NCI-H1048 (cell line): Measurements from ENCODE around the gene MOV10L1.
"Not testable (repeated sequence)": the region's sequence is repeated elsewhere in the genome, so short reads cannot be mapped to it uniquely, and the experiment has no call there.

Experiments used
- DNase-seq: peaks from one replicate; lab custom pipeline; 2025; lab: John Stamatoyannopoulos, UW

Gene MOV10L1

GRCh38 chr22:50105208-50106100 lies 15.6 kb downstream of the MOV10L1 start:
- DNase-seq: no peak

GRCh38 chr22:50107529-50107928 lies 17.7 kb downstream of the MOV10L1 start:
- DNase-seq: no peak

- no peak for DNase-seq
These were observed 21.2 kb downstream of the MOV10L1 start for GRCh38 chr22:50111056-50111455.

- no peak for DNase-seq
These were observed 22.6 kb downstream of the MOV10L1 start for GRCh38 chr22:50112151-50113118.

GRCh38 chr22:50114221-50115021 lies 24.6 kb downstream of the MOV10L1 start:
- DNase-seq: no peak

- no peak for DNase-seq
These were observed 25.9 kb downstream of the MOV10L1 start for GRCh38 chr22:50115693-50116092.

GRCh38 chr22:50117168-50117762 lies 27.5 kb downstream of the MOV10L1 start:
- no peak for DNase-seq

- no peak for DNase-seq
These were observed 28.3 kb downstream of the MOV10L1 start for GRCh38 chr22:50118129-50118528.

GRCh38 chr22:50118557-50119168 lies 28.9 kb downstream of the MOV10L1 start:
- no peak for DNase-seq

GRCh38 chr22:50119169-50119767 lies 29.5 kb downstream of the MOV10L1 start:
- no peak for DNase-seq

- no peak for DNase-seq
These were observed 30.0 kb downstream of the MOV10L1 start for GRCh38 chr22:50119768-50120251.

GRCh38 chr22:50121202-50121740 lies 31.5 kb downstream of the MOV10L1 start:
- DNase-seq: no peak

GRCh38 chr22:50123119-50123518 lies 33.3 kb downstream of the MOV10L1 start:
- DNase-seq: no peak

GRCh38 chr22:50125029-50125428 lies 35.2 kb downstream of the MOV10L1 start:
- no peak for DNase-seq

GRCh38 chr22:50129121-50129736 lies 39.4 kb downstream of the MOV10L1 start:
- DNase-seq: no peak

GRCh38 chr22:50131894-50132293 lies 42.1 kb downstream of the MOV10L1 start:
- no peak for DNase-seq

GRCh38 chr22:50134481-50134880 lies 44.7 kb downstream of the MOV10L1 start:
- DNase-seq: no peak

GRCh38 chr22:50136581-50137015 lies 46.8 kb downstream of the MOV10L1 start:
- no peak for DNase-seq

GRCh38 chr22:50137277-50137676 lies 47.5 kb downstream of the MOV10L1 start:
- DNase-seq: not testable (repeated sequence)

GRCh38 chr22:50138041-50138440 lies 48.2 kb downstream of the MOV10L1 start:
- DNase-seq: no peak
